ENCODE results near the gene HEPN1.

HEPN1 gene

DNA sequence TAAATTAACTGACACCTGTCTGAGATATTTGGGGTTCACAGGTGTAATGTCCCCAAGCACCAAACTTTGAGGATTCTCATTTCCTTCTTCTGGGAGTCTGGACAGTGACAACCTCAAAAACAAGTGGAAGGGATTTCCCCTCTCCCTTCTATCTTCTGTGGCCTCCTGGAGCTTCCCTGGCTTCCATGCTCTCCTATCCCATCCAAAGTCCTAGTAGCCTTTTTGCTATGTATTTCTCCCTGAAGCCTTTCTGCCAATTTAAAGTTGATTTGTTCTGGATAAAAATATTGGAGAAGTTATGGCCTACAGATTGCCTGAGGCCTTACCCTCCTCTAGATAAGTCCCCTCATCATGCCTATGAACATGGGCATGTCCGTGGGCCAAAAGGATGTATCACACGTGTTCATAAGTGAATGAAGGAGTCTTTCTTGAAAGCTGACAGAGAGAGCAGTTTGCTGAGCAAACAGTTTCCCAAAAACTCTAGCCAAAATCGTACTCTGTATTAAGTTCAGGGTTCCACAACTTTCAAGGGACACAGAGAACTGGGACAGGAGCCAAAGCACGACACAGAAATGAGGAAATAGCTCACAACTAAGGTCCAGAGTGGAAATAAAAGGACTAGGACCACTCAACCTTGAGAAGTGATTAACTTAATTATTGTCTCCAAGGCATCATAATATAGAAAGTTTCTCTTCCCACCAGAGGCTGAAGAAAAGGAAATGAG, 10.1 kb downstream of the HEPN1 start:
- in situ Hi-C loops (cut with MboI; ENCODE audit: low sequenced_read_pairs, unreplicated experiment): no loop called here
- no peak for TF ChIP-seq CTCF (IDR thresholded peaks at IDR 0.05; ENCODE audit: borderline replicate concordance, control extremely low read depth, extremely low read depth, insufficient read depth, missing control alignments)
- no peak for DNase-seq (ENCODE audit: low spot score)

DNA sequence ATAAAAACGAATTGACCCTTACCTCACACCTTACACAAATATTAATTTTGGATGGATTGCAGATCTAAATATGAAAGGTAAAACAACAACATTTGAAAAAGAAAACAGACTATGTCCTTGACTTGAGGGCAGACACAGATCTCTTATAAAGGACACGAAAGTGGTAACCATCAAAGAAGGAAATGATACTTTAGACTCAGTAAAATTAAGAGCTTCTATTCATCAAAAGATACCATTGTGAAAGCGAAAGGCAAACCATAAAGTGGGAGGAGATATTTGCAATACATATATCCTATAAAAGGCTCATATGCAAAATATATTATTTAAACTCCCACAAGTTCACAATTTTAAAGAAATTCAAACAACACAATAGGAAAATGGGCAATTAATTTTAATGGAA, 11.7 kb downstream of the HEPN1 start:
- DNase-seq (ENCODE audit: low spot score): peak; percentile 34
- TF ChIP-seq CTCF (IDR thresholded peaks at IDR 0.05; ENCODE audit: borderline replicate concordance, control extremely low read depth, extremely low read depth, insufficient read depth, missing control alignments): no peak
- in situ Hi-C loops (cut with MboI; ENCODE audit: low sequenced_read_pairs, unreplicated experiment): no loop called here

DNA sequence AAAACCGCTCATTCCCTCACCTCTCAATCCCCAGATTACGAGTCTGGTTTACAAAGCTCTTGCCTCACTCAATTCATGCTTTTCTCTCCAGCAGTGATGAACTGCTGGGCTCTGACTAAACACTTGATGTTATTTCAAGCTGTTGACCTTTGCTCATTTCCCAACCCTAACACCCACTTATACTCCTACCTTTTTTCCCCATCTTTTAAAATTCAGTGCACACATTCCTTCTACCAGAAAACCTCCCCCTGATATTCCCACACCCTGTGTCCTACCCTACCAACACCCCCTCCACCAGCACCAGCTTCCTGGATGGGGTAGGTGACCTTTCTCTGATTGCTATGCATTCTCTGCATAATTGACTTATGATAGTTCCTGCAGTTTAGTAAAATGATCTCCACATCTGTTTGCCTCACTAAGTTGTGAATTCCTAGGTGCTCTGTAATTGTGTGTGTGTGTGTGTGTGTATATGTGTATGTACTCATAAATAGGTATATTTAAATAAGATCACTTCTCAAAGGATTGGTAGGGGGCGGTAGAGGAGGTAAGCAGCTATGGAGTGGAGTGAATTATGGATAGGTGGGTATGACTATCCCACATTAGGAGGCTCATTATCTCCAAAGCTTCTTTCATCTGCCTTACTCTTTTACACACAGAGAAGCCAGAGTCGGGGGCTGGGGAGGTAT, 16.0 kb downstream of the HEPN1 start:
- no peak for TF ChIP-seq CTCF (IDR thresholded peaks at IDR 0.05; ENCODE audit: borderline replicate concordance, control extremely low read depth, extremely low read depth, insufficient read depth, missing control alignments)
- DNase-seq (ENCODE audit: low spot score): no peak
- in situ Hi-C loops (cut with MboI; ENCODE audit: low sequenced_read_pairs, unreplicated experiment): no loop called here

DNA sequence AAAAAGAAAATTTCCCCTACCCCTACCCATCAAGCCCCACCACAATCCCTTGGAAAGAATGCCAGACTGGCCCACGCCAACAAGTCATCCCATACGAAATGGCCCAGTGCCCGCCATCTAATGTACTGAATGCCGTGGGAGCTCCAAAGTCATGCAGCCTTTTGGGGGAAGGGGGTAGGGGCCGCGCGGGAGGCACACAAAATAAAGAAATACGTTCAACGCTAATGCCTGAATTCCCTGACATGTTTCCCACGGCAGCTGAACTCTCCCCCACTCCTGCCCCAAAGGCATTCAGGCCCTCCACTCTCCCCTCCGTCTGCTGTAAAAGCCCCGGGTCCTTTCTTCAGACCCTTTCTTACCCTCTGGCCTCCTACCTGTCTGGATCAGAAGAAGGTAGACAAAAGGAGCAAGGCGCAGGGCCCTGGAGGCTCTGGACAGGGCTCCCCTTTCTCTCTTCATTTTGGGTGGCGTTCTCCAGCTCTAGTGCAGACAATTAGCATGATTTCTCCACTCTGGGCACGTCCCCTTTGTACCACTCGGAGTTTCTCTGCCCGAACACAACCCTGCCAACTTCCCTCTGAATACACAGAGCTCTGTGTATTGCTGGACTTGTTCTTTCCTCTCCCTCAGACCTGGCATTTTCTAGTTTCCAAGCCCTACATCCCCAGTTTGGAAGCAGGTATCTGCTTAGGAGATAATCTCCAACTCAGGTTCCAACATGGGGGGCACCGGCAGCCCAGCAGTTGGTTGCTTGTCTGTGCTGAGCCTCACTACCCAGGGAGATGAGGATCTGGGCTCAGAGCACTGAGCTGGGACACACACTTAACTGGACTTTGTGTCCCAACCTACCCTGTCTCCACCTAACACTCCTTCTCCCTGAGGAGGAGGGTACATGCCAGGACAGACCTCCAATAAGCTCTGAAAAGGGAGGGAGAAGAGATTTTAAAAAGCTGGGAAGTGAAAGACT, 16.8 kb downstream of the HEPN1 start, which contains the start of gene HEPACAM:
HEPACAM (minus strand) TSS at position 500 of the 967 bp plus-strand sequence; CDS start at position 459, 41 bp downstream.
- DNase-seq (ENCODE audit: low spot score): no peak
- TF ChIP-seq CTCF (IDR thresholded peaks at IDR 0.05; ENCODE audit: borderline replicate concordance, control extremely low read depth, extremely low read depth, insufficient read depth, missing control alignments): no peak
- in situ Hi-C loops (cut with MboI; ENCODE audit: low sequenced_read_pairs, unreplicated experiment): no loop called here

- in situ Hi-C loops (cut with MboI; ENCODE audit: low sequenced_read_pairs, unreplicated experiment): no loop called here
- no peak for DNase-seq (ENCODE audit: low spot score)
- TF ChIP-seq CTCF (IDR thresholded peaks at IDR 0.05; ENCODE audit: borderline replicate concordance, control extremely low read depth, extremely low read depth, insufficient read depth, missing control alignments): no peak
Measured at GRCh38 chr11:124937336-124937935, 18.4 kb downstream of the HEPN1 start.
